ENCODE results near the gene EPB41L4B. TPM values are rescaled to one million over a fixed set of nuclear protein-coding genes. Genes with fewer than 3 reads are reported as not detected.

The EPB41L4B gene
- total RNA-seq, 3 donors from 2014 or later = 11.5 to 47.2 (median 16.0) TPM

- no peaks in the 10 kb centered on the region for H3K36me3 ChIP-seq
- intact Hi-C loops (cut with DNase I; ENCODE audit: low total_unique reads) = loop anchor here (5.0 kb wide), 1 partner anchor 79 kb away; no protein-coding TSS in a partner anchor
- peak overlapping the region in 1 of 2 donors; percentile 69 for H3K27ac ChIP-seq
- H3K27me3 ChIP-seq = no peaks in the 10 kb centered on the region
- no peak overlapping the region for H3K4me3 ChIP-seq
- H3K9me3 ChIP-seq = no peaks in the 10 kb centered on the region
- TF ChIP-seq POLR2A (IDR thresholded peaks at IDR 0.05) (no peak), POLR2AphosphoS5 (IDR thresholded peaks at IDR 0.05) (no peak)
- TF ChIP-seq, protein P1, sequence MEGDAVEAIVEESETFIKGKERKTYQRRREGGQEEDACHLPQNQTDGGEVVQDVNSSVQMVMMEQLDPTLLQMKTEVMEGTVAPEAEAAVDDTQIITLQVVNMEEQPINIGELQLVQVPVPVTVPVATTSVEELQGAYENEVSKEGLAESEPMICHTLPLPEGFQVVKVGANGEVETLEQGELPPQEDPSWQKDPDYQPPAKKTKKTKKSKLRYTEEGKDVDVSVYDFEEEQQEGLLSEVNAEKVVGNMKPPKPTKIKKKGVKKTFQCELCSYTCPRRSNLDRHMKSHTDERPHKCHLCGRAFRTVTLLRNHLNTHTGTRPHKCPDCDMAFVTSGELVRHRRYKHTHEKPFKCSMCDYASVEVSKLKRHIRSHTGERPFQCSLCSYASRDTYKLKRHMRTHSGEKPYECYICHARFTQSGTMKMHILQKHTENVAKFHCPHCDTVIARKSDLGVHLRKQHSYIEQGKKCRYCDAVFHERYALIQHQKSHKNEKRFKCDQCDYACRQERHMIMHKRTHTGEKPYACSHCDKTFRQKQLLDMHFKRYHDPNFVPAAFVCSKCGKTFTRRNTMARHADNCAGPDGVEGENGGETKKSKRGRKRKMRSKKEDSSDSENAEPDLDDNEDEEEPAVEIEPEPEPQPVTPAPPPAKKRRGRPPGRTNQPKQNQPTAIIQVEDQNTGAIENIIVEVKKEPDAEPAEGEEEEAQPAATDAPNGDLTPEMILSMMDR (IDR thresholded peaks at IDR 0.05) = no peak
- DNase-seq (ENCODE audit: low spot score in 2 of 2) = no peak
- peaks cover 0 to 3% of the 10 kb centered on the region in 2 donors for H3K4me1 ChIP-seq
Observed at GRCh38 chr9:109321727-109322126, 868 bp upstream of the EPB41L4B start.

- Histone ChIP-seq H3K27me3 (no peaks in the 10 kb centered on the region), H3K27ac (peak overlapping the region in 1 of 2 donors; percentile 29), H3K4me1 (peaks cover 0 to 3% of the 10 kb centered on the region in 2 donors), H3K36me3 (no peaks in the 10 kb centered on the region), H3K4me3 (peak overlapping the region; percentile 35 to 70 (median 54)), H3K9me3 (no peaks in the 10 kb centered on the region)
- TF ChIP-seq, protein P1 (IDR thresholded peaks at IDR 0.05) = no peak
- TF ChIP-seq POLR2AphosphoS5 (IDR thresholded peaks at IDR 0.05) (no peak), POLR2A (IDR thresholded peaks at IDR 0.05) (no peak)
- intact Hi-C loops (cut with DNase I; ENCODE audit: low total_unique reads) = loop anchor here (5.0 kb wide), 1 partner anchor 78 kb away; no protein-coding TSS in a partner anchor
- DNase-seq (ENCODE audit: low spot score in 2 of 2) = no peak
Observed at GRCh38 chr9:109320331-109320741, 523 bp downstream of the EPB41L4B start.

DNA sequence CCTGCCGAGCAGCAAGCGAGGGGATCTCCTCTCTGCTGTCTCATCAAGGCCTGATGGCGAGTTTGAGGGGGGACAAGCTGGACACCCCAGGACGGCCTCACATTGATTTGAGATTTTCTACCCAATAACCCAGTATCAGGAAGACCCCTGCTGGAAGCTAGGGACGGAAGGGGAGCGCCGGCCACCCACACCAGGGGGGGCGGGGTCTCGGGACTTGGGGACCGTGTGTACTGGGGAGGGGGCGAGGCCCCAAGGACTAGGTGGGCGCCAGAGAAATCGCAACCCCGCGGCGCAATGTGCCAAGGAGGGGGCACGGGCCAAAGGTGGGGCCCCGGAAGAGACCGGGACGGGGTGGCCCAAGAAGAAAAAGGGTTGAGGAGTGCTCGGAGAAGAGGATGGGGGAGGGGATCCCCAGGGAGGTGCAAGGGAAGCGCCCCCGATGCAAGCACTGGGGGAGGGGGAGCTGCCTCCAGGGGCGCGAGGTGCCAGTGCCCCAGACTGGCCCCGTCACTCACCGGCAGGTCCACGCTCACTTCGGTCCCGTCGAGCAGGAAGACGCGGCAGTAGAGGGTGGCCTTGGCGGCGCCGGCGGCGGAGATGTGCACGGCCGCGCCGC, 1.1 kb downstream of the EPB41L4B start:
- peak overlapping the region; percentile 35 to 70 (median 54) for H3K4me3 ChIP-seq
- H3K36me3 ChIP-seq = no peaks in the 10 kb centered on the region
- DNase-seq (ENCODE audit: low spot score in 2 of 2) = no peak
- peaks cover 0 to 3% of the 10 kb centered on the region in 2 donors for H3K4me1 ChIP-seq
- TF ChIP-seq, protein P1 (IDR thresholded peaks at IDR 0.05) = no peak
- TF ChIP-seq POLR2A (IDR thresholded peaks at IDR 0.05) = no peak
- no peaks in the 10 kb centered on the region for H3K27me3 ChIP-seq
- intact Hi-C loops (cut with DNase I; ENCODE audit: low total_unique reads) = loop anchor here (5.0 kb wide), 1 partner anchor 77 kb away; no protein-coding TSS in a partner anchor
- H3K27ac ChIP-seq = peak overlapping the region; percentile 29 to 66
- H3K9me3 ChIP-seq = no peaks in the 10 kb centered on the region

DNA sequence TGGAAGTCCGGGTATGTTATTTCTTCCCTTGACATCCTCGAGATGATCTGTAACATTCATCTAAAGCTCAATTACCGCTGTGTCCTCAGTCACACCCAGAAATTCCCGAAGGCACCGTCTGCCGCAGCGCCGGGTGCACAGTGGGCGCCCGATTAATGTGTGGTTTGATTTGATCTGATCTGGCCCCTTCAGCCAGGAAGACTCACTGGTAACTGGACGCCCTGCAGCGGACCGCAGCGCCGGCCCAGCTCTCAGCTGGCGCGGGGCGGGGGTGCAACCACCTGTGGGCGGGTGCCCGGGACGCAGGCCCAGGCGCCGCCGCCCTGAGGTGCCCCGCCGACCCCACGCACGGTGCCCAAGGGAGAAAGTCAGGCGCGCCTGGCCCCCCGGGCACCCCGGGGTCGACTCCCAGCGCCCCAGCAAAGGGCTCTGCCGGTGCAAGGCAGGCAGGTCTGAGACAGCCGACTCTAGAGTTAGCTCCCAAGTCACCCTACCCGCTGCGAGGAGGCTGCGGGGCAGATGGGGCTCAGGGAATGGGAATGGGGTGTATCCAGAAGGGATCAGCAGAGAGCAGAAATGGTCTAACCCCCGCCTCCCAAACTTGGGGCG, 1.7 kb downstream of the EPB41L4B start:
- H3K36me3 ChIP-seq = no peaks in the 10 kb centered on the region
- TF ChIP-seq POLR2AphosphoS5 (IDR thresholded peaks at IDR 0.05) (no peak), POLR2A (IDR thresholded peaks at IDR 0.05) (no peak)
- TF ChIP-seq, protein P1 (IDR thresholded peaks at IDR 0.05) = no peak
- intact Hi-C loops (cut with DNase I; ENCODE audit: low total_unique reads) = no loop called here
- peak overlapping the region; percentile 29 to 66 for H3K27ac ChIP-seq
- H3K27me3 ChIP-seq = no peaks in the 10 kb centered on the region
- peak overlapping the region; percentile 35 to 70 (median 54) for H3K4me3 ChIP-seq
- H3K9me3 ChIP-seq = no peaks in the 10 kb centered on the region
- peaks cover 0 to 3% of the 10 kb centered on the region in 2 donors for H3K4me1 ChIP-seq
- no peak for DNase-seq (ENCODE audit: low spot score in 2 of 2)

Data from breast epithelium (tissue), 4 donors.